ENCODE data around the gene BARHL1.
A peak's percentile ranks its signal among the peaks of the same experiment; 100 is the strongest.
"Not testable (repeated sequence)": the region's sequence is repeated elsewhere in the genome, so short reads cannot be mapped to it uniquely, and the experiment has no call there.

Gene BARHL1

GRCh38 chr9:132556714-132557113 lies 25.7 kb upstream of the BARHL1 start:
- DNase-seq (ENCODE audit: low spot score): no peak

GRCh38 chr9:132557159-132557558 lies 25.2 kb upstream of the BARHL1 start:
- no peak for DNase-seq (ENCODE audit: low spot score)

- DNase-seq (ENCODE audit: low spot score): no peak
These were observed 22.7 kb upstream of the BARHL1 start for GRCh38 chr9:132559711-132560110.

- no peak for DNase-seq (ENCODE audit: low spot score)
These were observed 21.7 kb upstream of the BARHL1 start for GRCh38 chr9:132560616-132561202.

- no peak for DNase-seq (ENCODE audit: low spot score)
These were observed 20.2 kb upstream of the BARHL1 start for GRCh38 chr9:132562306-132562573.

GRCh38 chr9:132564526-132564925 lies 17.9 kb upstream of the BARHL1 start:
- DNase-seq (ENCODE audit: low spot score): no peak

- not testable (repeated sequence) for DNase-seq (ENCODE audit: low spot score)
These were observed 13.6 kb upstream of the BARHL1 start for GRCh38 chr9:132568787-132569186.

- DNase-seq (ENCODE audit: low spot score): no peak
These were observed 10.4 kb upstream of the BARHL1 start for GRCh38 chr9:132571806-132572600.

- peak; percentile 52 for DNase-seq (ENCODE audit: low spot score)
These were observed 9.5 kb upstream of the BARHL1 start for GRCh38 chr9:132572921-132573320.

GRCh38 chr9:132575005-132575609 lies 7.3 kb upstream of the BARHL1 start:
- peak; percentile 92 for DNase-seq (ENCODE audit: low spot score)

- no peak for DNase-seq (ENCODE audit: low spot score)
These were observed 6.6 kb upstream of the BARHL1 start for GRCh38 chr9:132575811-132576210.

- no peak for DNase-seq (ENCODE audit: low spot score)
These were observed 5.3 kb upstream of the BARHL1 start for GRCh38 chr9:132577119-132577518.

GRCh38 chr9:132578367-132578932 lies 4.0 kb upstream of the BARHL1 start:
- DNase-seq (ENCODE audit: low spot score): no peak

GRCh38 chr9:132579427-132579798 lies 3.0 kb upstream of the BARHL1 start:
- no peak for DNase-seq (ENCODE audit: low spot score)

GRCh38 chr9:132582786-132583583 lies 579 bp downstream of the BARHL1 start:
- DNase-seq (ENCODE audit: low spot score): no peak

- DNase-seq (ENCODE audit: low spot score): no peak
These were observed 1.3 kb downstream of the BARHL1 start for GRCh38 chr9:132583584-132584304.

GRCh38 chr9:132584601-132585560 lies 2.5 kb downstream of the BARHL1 start:
- DNase-seq (ENCODE audit: low spot score): no peak

- no peak for DNase-seq (ENCODE audit: low spot score)
These were observed 3.8 kb downstream of the BARHL1 start for GRCh38 chr9:132585954-132586829.

GRCh38 chr9:132586830-132587591 lies 4.6 kb downstream of the BARHL1 start:
- no peak for DNase-seq (ENCODE audit: low spot score)

Measured in AG20443 (cell line).